ENCODE results near the gene EIF4G1. TPM values are rescaled to one million over a fixed set of nuclear protein-coding genes. Genes with fewer than 3 reads are reported as not detected.

EIF4G1 gene
- total RNA-seq, 1 experiment from 2014 or later: 798 TPM

- CTCF ChIA-PET: no interaction called here
- POLR2A ChIA-PET: no interaction called here
Observed at GRCh38 chr3:184300378-184300720, 14.1 kb upstream of the EIF4G1 start.

GRCh38 chr3:184305577-184305976 lies 8.8 kb upstream of the EIF4G1 start:
- POLR2A ChIA-PET: no interaction called here
- Histone ChIP-seq H3K36me3 (ENCODE audit: control insufficient read depth, insufficient read depth, low read length) (peaks cover 55% of the 10 kb centered on the region), H3K4me3 (ENCODE audit: low read depth in 2 of 2, low read length in 2 of 2) (no peak overlapping the region), H3K9me3 (ENCODE audit: control insufficient read depth, insufficient read depth, low read depth, low read length) (no peaks in the 10 kb centered on the region), H3K27me3 (ENCODE audit: control insufficient read depth, insufficient read depth, low read length) (no peaks in the 10 kb centered on the region), H3K27ac (ENCODE audit: low read length) (no peak overlapping the region), H3K4me1 (ENCODE audit: control insufficient read depth, insufficient read depth, low read length) (peaks cover 2% of the 10 kb centered on the region; the same call in 1 of the 2 replicates)
- DNase-seq (ENCODE audit: low read depth, low spot score) (no peak), ATAC-seq (peak; percentile 71)
- no TSS peak for BruUV-seq (replicated peaks)
- intact Hi-C loops (cut with micrococcal nuclease; ENCODE audit: unreplicated experiment) (no loop called here), in situ Hi-C loops (cut with HindIII; ENCODE audit: low pct_unique_long_range_greater_than_20kb, low sequenced_read_pairs) (no loop called here)
- CTCF ChIA-PET: no interaction called here
- TF ChIP-seq, protein P1, sequence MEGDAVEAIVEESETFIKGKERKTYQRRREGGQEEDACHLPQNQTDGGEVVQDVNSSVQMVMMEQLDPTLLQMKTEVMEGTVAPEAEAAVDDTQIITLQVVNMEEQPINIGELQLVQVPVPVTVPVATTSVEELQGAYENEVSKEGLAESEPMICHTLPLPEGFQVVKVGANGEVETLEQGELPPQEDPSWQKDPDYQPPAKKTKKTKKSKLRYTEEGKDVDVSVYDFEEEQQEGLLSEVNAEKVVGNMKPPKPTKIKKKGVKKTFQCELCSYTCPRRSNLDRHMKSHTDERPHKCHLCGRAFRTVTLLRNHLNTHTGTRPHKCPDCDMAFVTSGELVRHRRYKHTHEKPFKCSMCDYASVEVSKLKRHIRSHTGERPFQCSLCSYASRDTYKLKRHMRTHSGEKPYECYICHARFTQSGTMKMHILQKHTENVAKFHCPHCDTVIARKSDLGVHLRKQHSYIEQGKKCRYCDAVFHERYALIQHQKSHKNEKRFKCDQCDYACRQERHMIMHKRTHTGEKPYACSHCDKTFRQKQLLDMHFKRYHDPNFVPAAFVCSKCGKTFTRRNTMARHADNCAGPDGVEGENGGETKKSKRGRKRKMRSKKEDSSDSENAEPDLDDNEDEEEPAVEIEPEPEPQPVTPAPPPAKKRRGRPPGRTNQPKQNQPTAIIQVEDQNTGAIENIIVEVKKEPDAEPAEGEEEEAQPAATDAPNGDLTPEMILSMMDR (IDR thresholded peaks at IDR 0.05): peak; percentile 74
- TF ChIP-seq POLR2AphosphoS5 (IDR thresholded peaks at IDR 0.05; ENCODE audit: low read depth, low read length) (no peak), TCF7L2 (IDR thresholded peaks at IDR 0.05; ENCODE audit: low read depth, low read length) (no peak), SIN3A (IDR thresholded peaks at IDR 0.05; ENCODE audit: borderline replicate concordance, insufficient read depth, low read depth, low read length) (no peak)
- TF ChIP-seq, protein P2, sequence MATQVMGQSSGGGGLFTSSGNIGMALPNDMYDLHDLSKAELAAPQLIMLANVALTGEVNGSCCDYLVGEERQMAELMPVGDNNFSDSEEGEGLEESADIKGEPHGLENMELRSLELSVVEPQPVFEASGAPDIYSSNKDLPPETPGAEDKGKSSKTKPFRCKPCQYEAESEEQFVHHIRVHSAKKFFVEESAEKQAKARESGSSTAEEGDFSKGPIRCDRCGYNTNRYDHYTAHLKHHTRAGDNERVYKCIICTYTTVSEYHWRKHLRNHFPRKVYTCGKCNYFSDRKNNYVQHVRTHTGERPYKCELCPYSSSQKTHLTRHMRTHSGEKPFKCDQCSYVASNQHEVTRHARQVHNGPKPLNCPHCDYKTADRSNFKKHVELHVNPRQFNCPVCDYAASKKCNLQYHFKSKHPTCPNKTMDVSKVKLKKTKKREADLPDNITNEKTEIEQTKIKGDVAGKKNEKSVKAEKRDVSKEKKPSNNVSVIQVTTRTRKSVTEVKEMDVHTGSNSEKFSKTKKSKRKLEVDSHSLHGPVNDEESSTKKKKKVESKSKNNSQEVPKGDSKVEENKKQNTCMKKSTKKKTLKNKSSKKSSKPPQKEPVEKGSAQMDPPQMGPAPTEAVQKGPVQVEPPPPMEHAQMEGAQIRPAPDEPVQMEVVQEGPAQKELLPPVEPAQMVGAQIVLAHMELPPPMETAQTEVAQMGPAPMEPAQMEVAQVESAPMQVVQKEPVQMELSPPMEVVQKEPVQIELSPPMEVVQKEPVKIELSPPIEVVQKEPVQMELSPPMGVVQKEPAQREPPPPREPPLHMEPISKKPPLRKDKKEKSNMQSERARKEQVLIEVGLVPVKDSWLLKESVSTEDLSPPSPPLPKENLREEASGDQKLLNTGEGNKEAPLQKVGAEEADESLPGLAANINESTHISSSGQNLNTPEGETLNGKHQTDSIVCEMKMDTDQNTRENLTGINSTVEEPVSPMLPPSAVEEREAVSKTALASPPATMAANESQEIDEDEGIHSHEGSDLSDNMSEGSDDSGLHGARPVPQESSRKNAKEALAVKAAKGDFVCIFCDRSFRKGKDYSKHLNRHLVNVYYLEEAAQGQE (IDR thresholded peaks at IDR 0.05; ENCODE audit: insufficient read depth in 1 of 2, low read depth in 2 of 2, low read length in 1 of 2): no peak

More at GRCh38 chr3:184300378-184300720, 14.1 kb upstream of the EIF4G1 start:
- DNase-seq (ENCODE audit: low read depth, low spot score) (no peak), ATAC-seq (no peak)
- Histone ChIP-seq H3K4me3 (ENCODE audit: low read depth in 2 of 2, low read length in 2 of 2) (peak overlapping the region; percentile 83 to 97), H3K27ac (ENCODE audit: low read length) (peak overlapping the region; percentile 93), H3K4me1 (ENCODE audit: control insufficient read depth, insufficient read depth, low read length) (peaks cover 8% of the 10 kb centered on the region; the same call in 1 of the 2 replicates), H3K36me3 (ENCODE audit: control insufficient read depth, insufficient read depth, low read length) (peaks cover 49% of the 10 kb centered on the region), H3K27me3 (ENCODE audit: control insufficient read depth, insufficient read depth, low read length) (no peaks in the 10 kb centered on the region), H3K9me3 (ENCODE audit: control insufficient read depth, insufficient read depth, low read depth, low read length) (no peaks in the 10 kb centered on the region)
- TSS peak; percentile 66 for BruUV-seq (replicated peaks)
- intact Hi-C loops (cut with micrococcal nuclease; ENCODE audit: unreplicated experiment) (no loop called here), in situ Hi-C loops (cut with HindIII; ENCODE audit: low pct_unique_long_range_greater_than_20kb, low sequenced_read_pairs) (no loop called here)
- TF ChIP-seq, protein P1 (IDR thresholded peaks at IDR 0.05): no peak
- TF ChIP-seq, protein P2 (IDR thresholded peaks at IDR 0.05; ENCODE audit: insufficient read depth in 1 of 2, low read depth in 2 of 2, low read length in 1 of 2): no peak
- no peak for TF ChIP-seq TCF7L2 (IDR thresholded peaks at IDR 0.05; ENCODE audit: low read depth, low read length)
- TF ChIP-seq POLR2AphosphoS5 (IDR thresholded peaks at IDR 0.05; ENCODE audit: low read depth, low read length): no peak
- TF ChIP-seq SIN3A (IDR thresholded peaks at IDR 0.05; ENCODE audit: borderline replicate concordance, insufficient read depth, low read depth, low read length): no peak
